GM13977 (cell line): Measurements from ENCODE around the gene TNS1.

Experiments
- DNase-seq: peaks from one replicate; pipeline ENCODE4 v3.0.0; 2012; ENCODE audit warnings: low spot score
- in situ Hi-C: fragments of 300-500 bp; cut with MboI; formaldehyde crosslinking; loops from one replicate; pipeline ENCODE4 v1.12.0; 2022; ENCODE audit warnings: low sequenced_read_pairs, low pct_unique_long_range_greater_than_20kb, mixed read lengths, inconsistent platforms; ENCODE audit not compliant: unreplicated experiment
- TF ChIP-seq, protein P1 (sequence below): IDR thresholded peaks from 2 replicates; pipeline ENCODE4 v1.5.1; 2012; ENCODE audit warnings: mild to moderate bottlenecking, control low read depth; ENCODE audit not compliant: insufficient read depth; ENCODE audit errors: extremely low read depth, missing control alignments

Gene TNS1

GRCh38 chr2:217933617-217933993 lies 69.2 kb downstream of the TNS1 start:
- TF ChIP-seq, protein P1, sequence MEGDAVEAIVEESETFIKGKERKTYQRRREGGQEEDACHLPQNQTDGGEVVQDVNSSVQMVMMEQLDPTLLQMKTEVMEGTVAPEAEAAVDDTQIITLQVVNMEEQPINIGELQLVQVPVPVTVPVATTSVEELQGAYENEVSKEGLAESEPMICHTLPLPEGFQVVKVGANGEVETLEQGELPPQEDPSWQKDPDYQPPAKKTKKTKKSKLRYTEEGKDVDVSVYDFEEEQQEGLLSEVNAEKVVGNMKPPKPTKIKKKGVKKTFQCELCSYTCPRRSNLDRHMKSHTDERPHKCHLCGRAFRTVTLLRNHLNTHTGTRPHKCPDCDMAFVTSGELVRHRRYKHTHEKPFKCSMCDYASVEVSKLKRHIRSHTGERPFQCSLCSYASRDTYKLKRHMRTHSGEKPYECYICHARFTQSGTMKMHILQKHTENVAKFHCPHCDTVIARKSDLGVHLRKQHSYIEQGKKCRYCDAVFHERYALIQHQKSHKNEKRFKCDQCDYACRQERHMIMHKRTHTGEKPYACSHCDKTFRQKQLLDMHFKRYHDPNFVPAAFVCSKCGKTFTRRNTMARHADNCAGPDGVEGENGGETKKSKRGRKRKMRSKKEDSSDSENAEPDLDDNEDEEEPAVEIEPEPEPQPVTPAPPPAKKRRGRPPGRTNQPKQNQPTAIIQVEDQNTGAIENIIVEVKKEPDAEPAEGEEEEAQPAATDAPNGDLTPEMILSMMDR, result no peak
- no peak for DNase-seq
- in situ Hi-C loops, result no loop called here

DNA sequence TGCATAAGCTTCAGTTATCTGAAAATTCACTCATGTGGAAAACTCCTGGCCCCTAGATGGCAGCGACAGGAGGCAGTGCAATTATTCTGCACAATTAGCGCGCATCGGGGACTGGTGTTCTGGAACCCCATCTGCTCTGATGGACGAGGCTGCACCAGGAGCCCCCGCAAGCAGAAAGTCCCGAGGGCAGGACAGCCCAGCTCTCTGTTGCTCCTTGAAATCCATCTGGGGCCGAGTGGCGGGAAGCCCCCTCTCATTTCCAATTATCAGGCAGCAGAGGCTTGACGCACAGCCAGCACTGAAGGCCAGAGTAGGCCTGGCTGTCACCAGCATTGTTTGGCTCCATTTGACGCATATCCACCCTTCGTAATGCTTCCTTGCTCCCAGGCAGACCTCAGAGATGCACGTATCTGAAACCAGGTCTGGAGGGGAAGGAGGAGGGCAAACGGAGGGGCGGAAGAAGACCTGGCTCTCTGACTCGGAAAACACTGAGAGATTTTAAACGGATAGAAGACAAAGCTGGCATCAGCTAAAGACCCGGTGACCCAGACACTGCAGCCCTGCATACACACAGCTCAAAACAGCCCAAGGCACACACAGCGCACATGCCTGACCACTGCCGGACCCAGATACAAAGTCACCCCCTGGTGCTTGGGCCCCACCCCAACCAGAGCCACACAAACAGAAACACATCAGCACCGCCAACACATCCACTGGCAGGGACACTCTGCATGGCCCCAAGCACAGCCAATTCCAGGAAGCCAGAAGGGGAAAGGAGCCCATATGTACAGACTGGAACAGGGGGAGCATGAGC lies 69.8 kb downstream of the TNS1 start:
- in situ Hi-C loops, result no loop called here
- no peak for DNase-seq
- TF ChIP-seq, protein P1, result no peak

- in situ Hi-C loops, result no loop called here
- TF ChIP-seq, protein P1, result no peak
- DNase-seq, result no peak
These were observed 70.8 kb downstream of the TNS1 start for GRCh38 chr2:217931846-217932560.

GRCh38 chr2:217930761-217931563 lies 71.8 kb downstream of the TNS1 start:
- in situ Hi-C loops, result no loop called here
- TF ChIP-seq, protein P1, result no peak
- no peak for DNase-seq

DNA sequence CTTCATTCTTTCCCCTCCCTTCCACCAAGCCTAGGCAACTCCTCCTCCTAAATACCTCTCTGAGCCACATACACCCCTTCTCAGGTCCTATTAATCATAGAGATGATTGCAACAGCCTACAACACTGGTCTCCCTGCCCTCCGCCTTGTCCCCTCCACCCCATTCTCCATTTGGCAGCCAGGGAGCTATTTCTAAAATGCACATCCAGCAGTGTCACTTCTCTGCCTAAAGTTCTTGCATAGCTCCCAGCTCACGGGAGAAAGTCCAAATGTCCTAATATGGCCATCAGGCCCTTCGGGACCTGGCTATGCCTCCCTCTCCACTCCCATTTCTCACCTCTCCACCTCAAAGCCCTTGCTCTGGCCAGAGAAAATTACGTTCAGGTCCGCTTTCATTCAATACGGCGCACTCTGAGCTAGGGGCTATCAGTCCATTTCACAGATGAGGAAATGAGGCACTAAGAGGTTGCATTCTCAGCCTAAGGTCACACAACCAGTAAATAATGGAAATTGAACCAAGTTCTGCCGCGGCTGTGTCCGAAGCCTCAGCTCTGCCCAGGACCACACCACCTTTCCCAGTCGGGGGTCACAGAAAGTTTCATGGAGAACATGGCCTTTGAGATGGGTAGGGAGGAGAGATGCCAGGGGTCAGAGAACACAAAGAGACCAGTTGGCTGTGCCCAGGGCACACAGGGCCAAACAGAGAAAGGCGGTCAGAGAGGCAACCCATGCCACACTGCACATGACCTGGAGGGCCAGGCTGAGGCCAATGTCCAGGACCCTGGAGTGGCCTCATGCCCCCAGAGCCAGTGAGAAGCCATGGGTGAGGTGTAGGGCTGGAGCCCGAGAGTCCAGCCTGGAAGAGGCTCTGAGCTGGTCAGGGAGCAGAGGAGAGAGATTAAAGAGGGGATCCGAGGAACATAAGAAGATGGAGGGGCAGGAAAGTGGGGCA lies 72.8 kb downstream of the TNS1 start:
- DNase-seq, result no peak
- in situ Hi-C loops, result no loop called here

More for the DNA sequence above, 72.8 kb downstream of the TNS1 start:
- TF ChIP-seq, protein P1, result no peak
